Keratinocyte (primary cell): ENCODE data around the gene TLL1. TPM values are rescaled to one million over a fixed set of nuclear protein-coding genes. Genes with fewer than 3 reads are reported as not detected.

Experiments
- DNase-seq: peaks from one replicate; pipeline ENCODE4 v3.0.0-alpha.2; 2011; ENCODE audit warnings: low read depth, missing footprints, low spot score
- FAIRE-seq: peaks from 2 replicates; lab custom pipeline; 2011; peaks lifted over from hg19 to GRCh38; lab: Jason Lieb, UNC
- H2AFZ ChIP-seq: 2 replicates; pipeline ENCODE4 v1.6.0; 2012; ENCODE audit warnings: low read length, control low read depth, inconsistent platforms; ENCODE audit not compliant: control insufficient read depth
- H3K27ac ChIP-seq: 2 replicates; pipeline ENCODE4 v1.5.1; 2011; ENCODE audit warnings: low read length; ENCODE audit not compliant: control insufficient read depth, insufficient read depth
- H3K27me3 ChIP-seq: 3 replicates; pipeline ENCODE4 v1.6.0; 2011; ENCODE audit warnings: low read length; ENCODE audit not compliant: control insufficient read depth, insufficient read depth; ENCODE audit errors: extremely low read depth
- H3K36me3 ChIP-seq, 2 experiments: 2 replicates in 1 of 2; 3 replicates in 1 of 2; pipeline ENCODE4 v1.5.1; 2011; ENCODE audit warnings: low read length in 2 of 2, mild to moderate bottlenecking in 1 of 2; ENCODE audit not compliant: control insufficient read depth in 2 of 2, insufficient read depth in 2 of 2; ENCODE audit errors: extremely low read depth in 1 of 2
- H3K4me1 ChIP-seq: 3 replicates; pipeline ENCODE4 v1.5.1; 2011; ENCODE audit warnings: low read length; ENCODE audit not compliant: control insufficient read depth, insufficient read depth; ENCODE audit errors: extremely low read depth
- H3K4me2 ChIP-seq: 3 replicates; pipeline ENCODE4 v1.6.0; 2011; ENCODE audit warnings: low read depth, low read length; ENCODE audit not compliant: control insufficient read depth, insufficient read depth; ENCODE audit errors: extremely low read depth
- H3K4me3 ChIP-seq, 3 experiments: fragments of 200-600 bp in 1 of 3; sonication (generic) in 1 of 3; 2 replicates in 2 of 3; 3 replicates in 1 of 3; pipeline ENCODE4 v1.5.1; 2011 to 2016; ENCODE audit warnings: low read length in 3 of 3, mild to moderate bottlenecking in 3 of 3, control low read depth in 2 of 3, inconsistent platforms in 1 of 3, low read depth in 1 of 3, mixed read lengths in 1 of 3, mixed run types in 1 of 3, moderate library complexity in 1 of 3; ENCODE audit not compliant: control insufficient read depth in 2 of 3, insufficient read depth in 2 of 3; ENCODE audit errors: extremely low read depth in 1 of 3
- H3K79me2 ChIP-seq: 2 replicates; pipeline ENCODE4 v1.6.0; 2012; ENCODE audit warnings: low read length; ENCODE audit not compliant: control insufficient read depth, insufficient read depth
- H3K9ac ChIP-seq: 3 replicates; pipeline ENCODE4 v1.6.0; 2011; ENCODE audit warnings: low read length; ENCODE audit not compliant: control insufficient read depth, insufficient read depth; ENCODE audit errors: extremely low read depth
- H3K9me1 ChIP-seq: 3 replicates; pipeline ENCODE4 v1.6.0; 2011; ENCODE audit warnings: low read length; ENCODE audit not compliant: control insufficient read depth, insufficient read depth; ENCODE audit errors: extremely low read depth
- H3K9me3 ChIP-seq: 2 replicates; pipeline ENCODE4 v1.5.1; 2012; ENCODE audit warnings: low read depth, low read length; ENCODE audit not compliant: control insufficient read depth
- H4K20me1 ChIP-seq: 3 replicates; pipeline ENCODE4 v1.6.0; 2011; ENCODE audit warnings: low read length; ENCODE audit not compliant: control insufficient read depth, insufficient read depth; ENCODE audit errors: extremely low read depth
- EZH2 ChIP-seq: IDR thresholded peaks from one replicate; pipeline ENCODE4 v1.6.1; 2012; ENCODE audit warnings: inconsistent platforms, mild to moderate bottlenecking, low read length, moderate library complexity
- dilution Hi-C: fragments of 300-500 bp; cut with MboI; formaldehyde crosslinking; loops from one replicate; pipeline ENCODE4 v1.7.0; 2020; ENCODE audit warnings: low sequenced_read_pairs; ENCODE audit not compliant: extremely low pct_ligation_motif_present
- polyA plus RNA-seq, 5 experiments: library from polyadenylated mRNA; depleted of rRNA in 3 of 5; stranded (reverse) in 3 of 5; stranded (forward) in 1 of 5; unstranded in 1 of 5; fragments of >200 nt; gene quantifications; 1 replicate in 1 of 5; 2 replicates in 3 of 5; 3 replicates in 1 of 5; pipeline versions ENCODE4 v1.2.1 to v1.2.3, GENCODE V29; 2011 to 2012; ENCODE audit warnings: missing spikeins in 2 of 5, low read depth in 1 of 5, low replicate concordance in 1 of 5
- small RNA-seq, 3 experiments: library from RNA; depleted of rRNA; stranded (forward); fragments of <200 nt; gene quantifications; one replicate each; pipeline ENCODE3, GENCODE V24; 2012; ENCODE audit warnings: low read depth in 3 of 3, low replicate concordance in 1 of 3; ENCODE audit not compliant: insufficient read length in 3 of 3
- TF ChIP-seq, protein P1 (sequence below), 3 experiments: IDR thresholded peaks in 1 of 3; conservative IDR thresholded peaks in 1 of 3; optimal IDR thresholded peaks in 1 of 3; 2 replicates in 2 of 3; 3 replicates in 1 of 3; pipeline versions ENCODE3 to v1.5.1; 2011; ENCODE audit warnings: low read length in 3 of 3, mild to moderate bottlenecking in 3 of 3, moderate library complexity in 2 of 3, control low read depth in 1 of 3, inconsistent platforms in 1 of 3; ENCODE audit not compliant: insufficient read depth in 2 of 3; ENCODE audit errors: extremely low read depth in 1 of 3

TLL1 gene
- polyA plus RNA-seq, 1 donor (not counting 4 experiments of a cell fraction or from before 2014, with no cell fraction given), result 1.5 TPM

DNA sequence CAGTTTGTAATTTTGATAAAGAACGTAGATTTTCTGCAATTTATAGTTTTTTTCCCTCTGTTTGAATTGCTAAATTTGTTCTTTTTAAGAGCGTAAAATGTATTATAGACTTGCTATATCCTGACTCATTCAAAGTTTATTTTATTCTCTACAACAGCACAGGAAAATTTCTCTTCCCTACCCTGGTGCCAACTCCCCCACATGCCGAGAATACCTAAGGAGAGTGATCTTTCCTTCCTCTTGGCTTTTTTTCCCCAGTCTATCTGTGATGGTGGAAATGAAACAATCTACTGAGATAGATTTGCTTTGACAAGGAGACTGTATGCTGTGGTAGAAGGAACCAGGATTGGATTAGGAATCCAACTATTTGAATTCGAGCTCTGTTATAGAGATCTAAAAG, 271.6 kb downstream of the TLL1 start:
- DNase-seq (no peak), FAIRE-seq (no peak)
- no peak overlapping the region for H3K4me3 ChIP-seq
- H3K9me1 ChIP-seq, result no peaks in the 10 kb centered on the region
- H3K36me3 ChIP-seq, result no peaks in the 10 kb centered on the region
- no peaks in the 10 kb centered on the region for H4K20me1 ChIP-seq
- no peak overlapping the region for H3K4me2 ChIP-seq
- H3K27me3 ChIP-seq, result no peaks in the 10 kb centered on the region
- no peak overlapping the region for H3K9ac ChIP-seq
- dilution Hi-C loops, result no loop called here
- no peak overlapping the region for H2AFZ ChIP-seq
- H3K27ac ChIP-seq, result no peak overlapping the region
- H3K9me3 ChIP-seq, result no peaks in the 10 kb centered on the region
- no peaks in the 10 kb centered on the region for H3K4me1 ChIP-seq
- no peaks in the 10 kb centered on the region for H3K79me2 ChIP-seq
- TF ChIP-seq, protein P1, sequence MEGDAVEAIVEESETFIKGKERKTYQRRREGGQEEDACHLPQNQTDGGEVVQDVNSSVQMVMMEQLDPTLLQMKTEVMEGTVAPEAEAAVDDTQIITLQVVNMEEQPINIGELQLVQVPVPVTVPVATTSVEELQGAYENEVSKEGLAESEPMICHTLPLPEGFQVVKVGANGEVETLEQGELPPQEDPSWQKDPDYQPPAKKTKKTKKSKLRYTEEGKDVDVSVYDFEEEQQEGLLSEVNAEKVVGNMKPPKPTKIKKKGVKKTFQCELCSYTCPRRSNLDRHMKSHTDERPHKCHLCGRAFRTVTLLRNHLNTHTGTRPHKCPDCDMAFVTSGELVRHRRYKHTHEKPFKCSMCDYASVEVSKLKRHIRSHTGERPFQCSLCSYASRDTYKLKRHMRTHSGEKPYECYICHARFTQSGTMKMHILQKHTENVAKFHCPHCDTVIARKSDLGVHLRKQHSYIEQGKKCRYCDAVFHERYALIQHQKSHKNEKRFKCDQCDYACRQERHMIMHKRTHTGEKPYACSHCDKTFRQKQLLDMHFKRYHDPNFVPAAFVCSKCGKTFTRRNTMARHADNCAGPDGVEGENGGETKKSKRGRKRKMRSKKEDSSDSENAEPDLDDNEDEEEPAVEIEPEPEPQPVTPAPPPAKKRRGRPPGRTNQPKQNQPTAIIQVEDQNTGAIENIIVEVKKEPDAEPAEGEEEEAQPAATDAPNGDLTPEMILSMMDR (optimal IDR thresholded peaks at IDR 0.05 in 1 of 3, IDR thresholded peaks at IDR 0.05 in 1 of 3, conservative IDR thresholded peaks at IDR 0.05 in 1 of 3; ENCODE audit: extremely low read depth in 1 of 3, insufficient read depth in 2 of 3, low read length in 3 of 3), result no peak
- no peak for TF ChIP-seq EZH2

GRCh38 chr4:166146806-166147540, 273.9 kb downstream of the TLL1 start:
- no peak for FAIRE-seq
- H3K79me2 ChIP-seq, result no peaks in the 10 kb centered on the region
- H3K4me3 ChIP-seq, result no peak overlapping the region
- H3K36me3 ChIP-seq, result no peaks in the 10 kb centered on the region
- H3K9me1 ChIP-seq, result no peaks in the 10 kb centered on the region
- H3K4me2 ChIP-seq, result no peak overlapping the region
- dilution Hi-C loops, result no loop called here
- H3K9me3 ChIP-seq, result no peaks in the 10 kb centered on the region
- no peaks in the 10 kb centered on the region for H3K4me1 ChIP-seq
- TF ChIP-seq, protein P1 (optimal IDR thresholded peaks at IDR 0.05 in 1 of 3, IDR thresholded peaks at IDR 0.05 in 1 of 3, conservative IDR thresholded peaks at IDR 0.05 in 1 of 3; ENCODE audit: extremely low read depth in 1 of 3, insufficient read depth in 2 of 3, low read length in 3 of 3), result no peak
- TF ChIP-seq EZH2, result no peak
- no peaks in the 10 kb centered on the region for H4K20me1 ChIP-seq
- H3K9ac ChIP-seq, result no peak overlapping the region
- H3K27ac ChIP-seq, result no peak overlapping the region
- H2AFZ ChIP-seq, result no peak overlapping the region
- DNase-seq, result no peak
- H3K27me3 ChIP-seq, result no peaks in the 10 kb centered on the region

Small RNA genes lying within 50 kb of the gene (small RNA-seq; reads per million reads assigned to genes)
- 0 reads per million in 3 experiments for gene RNA5SP170
